ENCODE results near the gene LIMCH1. TPM values are rescaled to one million over a fixed set of nuclear protein-coding genes. Genes with fewer than 3 reads are reported as not detected.

LIMCH1 gene
- total and polyA plus RNA-seq, 2 of the 8 experiments (the other 6 are each of a cell fraction or from before 2014, with no cell fraction given), result 2.7 to 3.0 TPM

DNA sequence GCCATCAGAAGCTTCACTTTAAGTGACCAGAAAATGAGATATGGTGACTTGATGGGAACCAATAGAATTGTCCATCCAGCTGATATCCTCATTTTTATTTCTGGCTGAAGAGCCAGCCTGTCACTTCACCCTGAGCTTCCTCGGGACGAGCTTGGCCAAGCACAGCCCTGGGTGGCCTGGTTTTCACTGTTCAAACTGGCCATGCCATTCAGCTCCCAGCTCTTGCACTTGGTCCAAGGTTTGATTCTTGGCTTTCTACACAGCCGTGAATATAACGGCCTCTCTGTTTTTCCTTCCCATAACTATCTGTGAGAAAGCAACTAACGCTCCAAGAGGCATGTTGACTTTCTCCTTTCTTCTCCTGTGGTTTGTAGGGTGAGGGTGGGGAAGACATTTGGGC lies 71.9 kb downstream of the LIMCH1 start:
- Histone ChIP-seq H2BK15ac (ENCODE audit: low read length) (no peak overlapping the region), H3K79me2 (ENCODE audit: control insufficient read depth in 1 of 2, insufficient read depth in 2 of 2, low read length in 2 of 2) (no peaks in the 10 kb centered on the region), H4K20me1 (replicated peaks in 1 of 2; ENCODE audit: control insufficient read depth in 1 of 2, insufficient read depth in 2 of 2, low read length in 2 of 2) (no peaks in the 10 kb centered on the region), H2BK120ac (replicated peaks; ENCODE audit: low read depth, low read length) (no peak overlapping the region), H3K14ac (ENCODE audit: insufficient read length) (no peak overlapping the region), H2BK12ac (ENCODE audit: low read depth, low read length) (0 out of 2 replicates have a peak overlapping the region, but pooled peaks have one; percentile 2), H3K18ac (ENCODE audit: extremely low read depth, low read length) (no peak overlapping the region), H3K36me3 (ENCODE audit: control insufficient read depth in 2 of 4, insufficient read depth in 4 of 4, low read length in 3 of 4) (no peaks in the 10 kb centered on the region), H3K4me3 (ENCODE audit: extremely low read depth in 1 of 4, insufficient read depth in 2 of 4, low read depth in 3 of 4, low read length in 4 of 4) (no peak overlapping the region), H3K27ac (ENCODE audit: low read depth, low read length) (no peak overlapping the region), H3K9me3 (ENCODE audit: insufficient read depth in 2 of 2, low read depth in 1 of 2, low read length in 1 of 2) (no peaks in the 10 kb centered on the region), H4K5ac (ENCODE audit: insufficient read length, low read depth, low read length) (no peak overlapping the region), H2AFZ (ENCODE audit: low read length) (no peak overlapping the region), H3K23ac (ENCODE audit: insufficient read length) (no peak overlapping the region), H3K4me2 (ENCODE audit: insufficient read depth in 1 of 2, low read depth in 2 of 2, low read length in 2 of 2) (no peak overlapping the region), H3K9ac (replicated peaks in 1 of 4; ENCODE audit: extremely low read depth in 1 of 4, low read depth in 3 of 4, low read length in 3 of 4) (no peak overlapping the region), H3K23me2 (ENCODE audit: low read depth, low read length) (no peaks in the 10 kb centered on the region; the same call in 1 of the 2 replicates), H4K8ac (ENCODE audit: extremely low read depth, insufficient read depth, low read length) (peak overlapping the region; percentile 36; the same call in 1 of the 2 replicates), H4K91ac (replicated peaks; ENCODE audit: insufficient read length, low read length) (no peak overlapping the region), H2BK5ac (ENCODE audit: low read depth, low read length) (no peak overlapping the region), H3K27me3 (replicated peaks in 1 of 4; ENCODE audit: control insufficient read depth in 3 of 4, extremely low read depth in 1 of 4, insufficient read depth in 3 of 4, low read length in 3 of 4) (peaks cover 0 to 8% (median 3%) of the 10 kb centered on the region in 4 experiments; a peak in 4 of 7 replicates), H3K79me1 (ENCODE audit: low read depth, low read length) (no peaks in the 10 kb centered on the region), H3K4me1 (replicated peaks in 1 of 4; ENCODE audit: control insufficient read depth in 3 of 4, insufficient read depth in 4 of 4, low read length in 3 of 4) (peaks cover 2 to 14% (median 8%) of the 10 kb centered on the region in 4 experiments; a peak in 3 of 7 replicates), H2AK5ac (ENCODE audit: low read depth, low read length) (no peak overlapping the region), H3K4ac (replicated peaks; ENCODE audit: insufficient read length, low read depth, low read length) (no peak overlapping the region), H3K56ac (replicated peaks; ENCODE audit: insufficient read length, low read depth, low read length) (no peak overlapping the region), H2BK20ac (ENCODE audit: low read length) (no peak overlapping the region)
- CTCF ChIA-PET (ENCODE audit: partially characterized antibody), result interaction anchor here (0.9 to 2.1 kb wide), 3 partner anchors 10 to 35 kb away, joined by 3 to 9 read pairs (median 3); no protein-coding TSS in a partner anchor
- DNase-seq (ENCODE audit: low read depth in 1 of 2, low spot score in 2 of 2) (no peak), FAIRE-seq (no peak)
- WGBS, 2 experiments (ENCODE audit: extremely low coverage in 1 of 2, insufficient coverage in 1 of 2, insufficient read length in 1 of 2, insufficient replicate concordance in 2 of 2, low coverage in 1 of 2, low lambda C conversion rate in 2 of 2, missing lambda C conversion rate in 1 of 2), result 91% methylated on average over 5 of the region's 5 CpGs; no CpG with 5 or more reads in 1 of the 2 experiments
- POLR2A ChIA-PET (ENCODE audit: partially characterized antibody), result no interaction called here
- no peak for TF ChIP-seq GABPA (IDR thresholded peaks at IDR 0.05; ENCODE audit: borderline replicate concordance, insufficient read depth, low read length)
- TF ChIP-seq, protein P1, sequence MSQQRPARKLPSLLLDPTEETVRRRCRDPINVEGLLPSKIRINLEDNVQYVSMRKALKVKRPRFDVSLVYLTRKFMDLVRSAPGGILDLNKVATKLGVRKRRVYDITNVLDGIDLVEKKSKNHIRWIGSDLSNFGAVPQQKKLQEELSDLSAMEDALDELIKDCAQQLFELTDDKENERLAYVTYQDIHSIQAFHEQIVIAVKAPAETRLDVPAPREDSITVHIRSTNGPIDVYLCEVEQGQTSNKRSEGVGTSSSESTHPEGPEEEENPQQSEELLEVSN (IDR thresholded peaks at IDR 0.05), result no peak
- TF ChIP-seq TAF1 (IDR thresholded peaks at IDR 0.05; ENCODE audit: low read depth, low read length), result no peak
